ENCODE data around the gene MPHOSPH10. TPM values are rescaled to one million over a fixed set of nuclear protein-coding genes. Genes with fewer than 3 reads are reported as not detected.
"Not testable (repeated sequence)": the region's sequence is repeated elsewhere in the genome, so short reads cannot be mapped to it uniquely, and the experiment has no call there.

MPHOSPH10 gene
- total and polyA plus RNA-seq, 2 donors (not counting 3 experiments of a cell fraction or from before 2014, with no cell fraction given): 4.4 to 38.8 TPM

DNA sequence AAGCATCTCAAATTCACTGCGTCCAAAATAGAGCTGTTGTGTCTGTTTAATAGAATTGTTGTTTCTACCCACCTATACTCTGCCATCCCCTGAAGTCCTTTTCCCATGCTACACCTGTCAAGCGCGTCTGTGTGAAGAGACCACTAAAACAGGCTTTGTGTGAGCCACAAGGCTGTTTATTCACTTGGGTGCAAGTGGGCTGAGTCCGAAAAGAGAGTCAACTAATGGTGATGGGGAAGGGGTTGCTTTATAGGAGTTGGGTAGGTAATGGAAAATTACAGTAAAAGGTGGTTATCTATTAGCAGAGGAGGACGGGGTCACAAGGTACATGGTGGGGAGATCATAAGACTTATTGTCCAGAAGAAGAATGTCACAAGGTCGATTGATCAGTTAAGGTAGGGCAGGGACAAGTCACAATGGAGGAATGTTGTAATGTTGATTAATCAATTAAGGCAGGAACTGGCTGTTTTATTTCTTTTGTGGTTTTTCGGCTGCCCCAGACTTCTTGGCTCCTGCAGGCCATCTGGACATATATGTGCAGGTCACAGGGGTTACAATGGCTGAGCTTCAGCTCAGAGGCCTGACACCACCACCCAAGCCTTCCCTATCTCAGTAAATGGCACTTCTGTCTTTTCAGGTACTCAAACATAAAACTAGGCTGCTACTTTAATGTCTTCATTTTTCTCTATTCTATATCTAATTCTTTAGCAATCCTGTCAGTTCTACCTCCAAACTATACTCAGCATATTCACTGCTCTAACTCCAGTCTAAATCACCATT, 1.1 kb downstream of the MPHOSPH10 start:
- BruUV-seq (replicated peaks); H3K9me1 ChIP-seq (replicated peaks; ENCODE audit: control insufficient read depth, extremely low read depth, insufficient read depth, low read length); H3K9me3 ChIP-seq (replicated peaks; ENCODE audit: control insufficient read depth, insufficient read depth, low read length); H4K20me1 ChIP-seq (replicated peaks; ENCODE audit: control insufficient read depth, extremely low read depth, insufficient read depth, low read length); DNase-seq (ENCODE audit: low read depth, low spot score); H3K27me3 ChIP-seq (ENCODE audit: control insufficient read depth in 2 of 2, insufficient read depth in 2 of 2, low read length in 2 of 2); H3K36me3 ChIP-seq (ENCODE audit: control insufficient read depth in 2 of 2, extremely low read depth in 1 of 2, insufficient read depth in 2 of 2, low read length in 2 of 2); FAIRE-seq; H2AFZ ChIP-seq (ENCODE audit: low read depth, low read length); dilution Hi-C loops (cut with MboI; ENCODE audit: extremely low pct_ligation_motif_present, low sequenced_read_pairs): not testable (repeated sequence)
- peaks cover 16% of the 10 kb centered on the region for H3K4me1 ChIP-seq (ENCODE audit: control insufficient read depth, extremely low read depth, insufficient read depth, low read length)
- peak overlapping the region; percentile 72 for H3K27ac ChIP-seq (ENCODE audit: insufficient read depth, low read depth, low read length)
- POLR2A ChIA-PET: interaction anchor here (0.8 kb wide), 1 partner anchor 18 kb away, joined by 3 read pairs; no protein-coding TSS in a partner anchor
- intact Hi-C loops (cut with micrococcal nuclease): loop anchor here (2.0 to 5.0 kb wide), 2 partner anchors 63 to 139 kb away; partner anchors contain the start of genes NAGK and TEX261
- H3K79me2 ChIP-seq (ENCODE audit: control insufficient read depth, insufficient read depth, low read length): peaks cover 36% of the 10 kb centered on the region
- H3K4me3 ChIP-seq (replicated peaks in 1 of 3; ENCODE audit: insufficient read depth in 1 of 3, low read depth in 1 of 3, low read length in 3 of 3): peak overlapping the region; percentile 53 to 92 (median 90)
- peak overlapping the region; percentile 73 for H3K9ac ChIP-seq (replicated peaks; ENCODE audit: extremely low read depth, insufficient read depth, low read length)
- peak overlapping the region; percentile 96 for H3K4me2 ChIP-seq (ENCODE audit: insufficient read depth, low read length)
- CTCF ChIA-PET: interaction anchor here (0.8 to 1.2 kb wide), 5 partner anchors 17 to 61 kb away, joined by 3 to 8 read pairs (median 3); no protein-coding TSS in a partner anchor

DNA sequence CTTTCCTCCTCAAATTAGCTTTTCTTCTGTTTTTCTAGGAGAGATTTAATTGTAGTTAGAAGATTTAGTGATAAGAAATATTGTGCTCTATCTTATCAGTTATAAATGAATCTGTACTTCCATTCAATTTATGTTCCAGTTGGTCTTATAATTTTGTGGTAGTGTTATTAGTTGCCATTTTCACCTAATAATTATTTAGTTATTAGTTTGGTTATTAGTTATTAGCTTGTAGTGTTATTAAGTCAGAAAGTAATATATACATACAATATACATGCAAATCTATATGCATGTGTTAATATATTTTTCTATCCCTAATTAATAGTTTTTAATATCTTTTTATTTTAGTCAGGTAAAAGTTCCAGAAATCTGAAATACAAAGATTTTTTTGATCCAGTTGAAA, 3.2 kb downstream of the MPHOSPH10 start:
- Histone ChIP-seq H3K4me3 (replicated peaks in 1 of 3; ENCODE audit: insufficient read depth in 1 of 3, low read depth in 1 of 3, low read length in 3 of 3) (no peak overlapping the region), H3K4me2 (ENCODE audit: insufficient read depth, low read length) (no peak overlapping the region), H3K27me3 (ENCODE audit: control insufficient read depth in 2 of 2, insufficient read depth in 2 of 2, low read length in 2 of 2) (no peaks in the 10 kb centered on the region), H3K9me1 (replicated peaks; ENCODE audit: control insufficient read depth, extremely low read depth, insufficient read depth, low read length) (no peaks in the 10 kb centered on the region), H3K36me3 (ENCODE audit: control insufficient read depth in 2 of 2, extremely low read depth in 1 of 2, insufficient read depth in 2 of 2, low read length in 2 of 2) (peaks cover 6 to 10% of the 10 kb centered on the region in 2 experiments), H3K9me3 (replicated peaks; ENCODE audit: control insufficient read depth, insufficient read depth, low read length) (no peaks in the 10 kb centered on the region), H3K4me1 (ENCODE audit: control insufficient read depth, extremely low read depth, insufficient read depth, low read length) (peaks cover 16% of the 10 kb centered on the region), H3K9ac (replicated peaks; ENCODE audit: extremely low read depth, insufficient read depth, low read length) (no peak overlapping the region), H4K20me1 (replicated peaks; ENCODE audit: control insufficient read depth, extremely low read depth, insufficient read depth, low read length) (no peaks in the 10 kb centered on the region), H3K27ac (ENCODE audit: insufficient read depth, low read depth, low read length) (no peak overlapping the region), H2AFZ (ENCODE audit: low read depth, low read length) (no peak overlapping the region), H3K79me2 (ENCODE audit: control insufficient read depth, insufficient read depth, low read length) (peaks cover 33% of the 10 kb centered on the region)
- dilution Hi-C loops (cut with MboI; ENCODE audit: extremely low pct_ligation_motif_present, low sequenced_read_pairs) (no loop called here), intact Hi-C loops (cut with micrococcal nuclease) (loop anchor here (5.0 kb wide), 1 partner anchor 141 kb away; the partner anchor contains the start of gene TEX261)
- DNase-seq (ENCODE audit: low read depth, low spot score) (no peak), FAIRE-seq (no peak)
- no TSS peak for BruUV-seq (replicated peaks)
- CTCF ChIA-PET: interaction anchor here (2.3 kb wide), 1 partner anchor 11 kb away, joined by 7 read pairs; no protein-coding TSS in a partner anchor
- POLR2A ChIA-PET: no interaction called here
- TF ChIP-seq POLR2A (IDR thresholded peaks at IDR 0.05; ENCODE audit: low read depth, low read length): no peak
- no peak for TF ChIP-seq JUN (IDR thresholded peaks at IDR 0.05; ENCODE audit: borderline replicate concordance, insufficient read depth, insufficient read length, low read depth)
- TF ChIP-seq GATA2 (IDR thresholded peaks at IDR 0.05; ENCODE audit: insufficient read depth, insufficient read length, low read depth, low read length): no peak
- TF ChIP-seq POLR2AphosphoS5 (IDR thresholded peaks at IDR 0.05; ENCODE audit: insufficient read depth, low read depth, low read length): no peak

All from endothelial cell of umbilical vein (primary cell).